WTC11 (cell line): Measurements from ENCODE around the gene TRAFD1. TPM values are rescaled to one million over a fixed set of nuclear protein-coding genes. Genes with fewer than 3 reads are reported as not detected.

Source experiments
- ATAC-seq: fragments of 200-7000 bp; cut with Tn5 transposase; 2 replicates; pipeline ENCODE4 v1.10.0; 2021; ENCODE audit warnings: mild to moderate bottlenecking, moderate library complexity
- CTCF ChIA-PET: fragments of 300-600 bp; sonication (Branson Sonifier 250); formaldehyde crosslinking; loops from one replicate; lab custom pipeline; 2021; ENCODE audit warnings: antibody characterized with exemption; lab: Charles Lee
- POLR2A ChIA-PET: fragments of 350-600 bp; sonication (Branson Sonifier 250); formaldehyde crosslinking; loops from one replicate; lab custom pipeline; 2021; ENCODE audit warnings: antibody characterized with exemption; lab: Charles Lee
- DNase-seq: peaks from one replicate; pipeline ENCODE4 v3.0.0; 2021; ENCODE audit warnings: low spot score
- H3K27ac Mint-ChIP-seq: 2 replicates; pipeline ENCODE4 v1.8.0; 2021; ENCODE audit warnings: mixed read lengths
- H3K27me3 Mint-ChIP-seq: 2 replicates; pipeline ENCODE4 v1.8.0; 2021; ENCODE audit warnings: low read depth, mild to moderate bottlenecking, moderate library complexity, mixed read lengths
- H3K36me3 Mint-ChIP-seq: 2 replicates; pipeline ENCODE4 v1.8.0; 2021; ENCODE audit warnings: mixed read lengths
- H3K4me1 Mint-ChIP-seq: 2 replicates; pipeline ENCODE4 v1.8.0; 2022; ENCODE audit warnings: mixed read lengths
- H3K4me3 Mint-ChIP-seq: 2 replicates; pipeline ENCODE4 v1.8.0; 2021; ENCODE audit warnings: mild to moderate bottlenecking, moderate library complexity, mixed read lengths
- H3K9me3 Mint-ChIP-seq: 2 replicates; pipeline ENCODE4 v1.8.0; 2021; ENCODE audit warnings: mixed read lengths
- ARID4B ChIP-seq: sonication (generic); formaldehyde crosslinking; IDR thresholded peaks from 2 replicates; pipeline ENCODE4 v1.8.0; 2023; ENCODE audit warnings: missing genetic modification reagents, mild to moderate bottlenecking, borderline replicate concordance
- CREM ChIP-seq: sonication (generic); formaldehyde crosslinking; IDR thresholded peaks from 2 replicates; pipeline ENCODE4 v1.8.1; 2022; ENCODE audit warnings: mild to moderate bottlenecking, missing genetic modification reagents, moderate library complexity
- E2F1 ChIP-seq: sonication (generic); formaldehyde crosslinking; IDR thresholded peaks from 2 replicates; pipeline ENCODE4 v1.8.0; 2022; ENCODE audit warnings: mild to moderate bottlenecking, missing genetic modification reagents
- E2F5 ChIP-seq: sonication (generic); formaldehyde crosslinking; IDR thresholded peaks from 2 replicates; pipeline ENCODE4 v1.8.1; 2022; ENCODE audit warnings: mild to moderate bottlenecking, moderate library complexity, missing genetic modification reagents
- GRHL2 ChIP-seq: fragments of 250-450 bp; sonication (Bioruptor Pico); IDR thresholded peaks from 2 replicates; pipeline ENCODE4 v1.8.0; 2022; ENCODE audit warnings: mild to moderate bottlenecking, moderate library complexity; ENCODE audit not compliant: insufficient replicate concordance, severe bottlenecking
- IRF2 ChIP-seq: sonication (generic); formaldehyde crosslinking; IDR thresholded peaks from 2 replicates; pipeline ENCODE4 v1.8.0; 2022; ENCODE audit warnings: low read depth, missing genetic modification reagents, borderline replicate concordance
- NR3C1 ChIP-seq: sonication (generic); formaldehyde crosslinking; conservative IDR thresholded peaks from 2 replicates; pipeline ENCODE4 v1.8.1; 2023; ENCODE audit warnings: low read depth, mild to moderate bottlenecking, missing genetic modification reagents
- PRDM15 ChIP-seq: sonication (generic); formaldehyde crosslinking; IDR thresholded peaks from 2 replicates; pipeline ENCODE4 v1.8.0; 2022; ENCODE audit warnings: missing genetic modification reagents
- RELA ChIP-seq: sonication (generic); formaldehyde crosslinking; IDR thresholded peaks from 2 replicates; pipeline ENCODE4 v1.8.1; 2022; ENCODE audit warnings: missing genetic modification reagents, mild to moderate bottlenecking, borderline replicate concordance
- SMAD3 ChIP-seq: sonication (generic); formaldehyde crosslinking; IDR thresholded peaks from 2 replicates; pipeline ENCODE4 v1.8.0; 2022; ENCODE audit warnings: missing genetic modification reagents, mild to moderate bottlenecking, borderline replicate concordance
- TEAD1 ChIP-seq: sonication (generic); formaldehyde crosslinking; IDR thresholded peaks from 2 replicates; pipeline ENCODE4 v1.8.0; 2022; ENCODE audit warnings: mild to moderate bottlenecking, missing genetic modification reagents
- USF1 ChIP-seq: sonication (generic); formaldehyde crosslinking; IDR thresholded peaks from 2 replicates; pipeline ENCODE4 v1.8.0; 2022; ENCODE audit warnings: mild to moderate bottlenecking, missing genetic modification reagents
- USF2 ChIP-seq: sonication (generic); formaldehyde crosslinking; IDR thresholded peaks from 2 replicates; pipeline ENCODE4 v1.8.1; 2023; ENCODE audit warnings: mild to moderate bottlenecking, missing genetic modification reagents, moderate library complexity
- ZBTB43 ChIP-seq: sonication (generic); formaldehyde crosslinking; IDR thresholded peaks from 2 replicates; pipeline ENCODE4 v1.8.1; 2023; ENCODE audit warnings: mild to moderate bottlenecking, missing genetic modification reagents
- ZNF317 ChIP-seq: sonication (generic); formaldehyde crosslinking; IDR thresholded peaks from 2 replicates; pipeline ENCODE4 v1.8.1; 2023; ENCODE audit warnings: low read depth, mild to moderate bottlenecking, moderate library complexity, missing genetic modification reagents, borderline replicate concordance
- ZNF416 ChIP-seq: fragments of 250-450 bp; sonication (Bioruptor Pico); IDR thresholded peaks from 2 replicates; pipeline ENCODE4 v1.9.0; 2021; ENCODE audit warnings: mild to moderate bottlenecking, inconsistent platforms
- ZNF425 ChIP-seq: fragments of 250-450 bp; sonication (Bioruptor Pico); conservative IDR thresholded peaks from 2 replicates; pipeline ENCODE4 v1.9.0; 2021; ENCODE audit warnings: mild to moderate bottlenecking
- total RNA-seq: library from RNA; stranded (reverse); gene quantifications from 3 replicates; pipeline ENCODE4 v1.2.3, GENCODE V29; 2021

The TRAFD1 gene
- total RNA-seq, 1 experiment from 2014 or later, result 25.1 TPM

GRCh38 chr12:112096667-112097066 lies 28.7 kb upstream of the TRAFD1 start:
- ATAC-seq (no peak), DNase-seq (no peak)
- no peaks in the 10 kb centered on the region for H3K27me3 Mint-ChIP-seq
- no peaks in the 10 kb centered on the region for H3K9me3 Mint-ChIP-seq
- 0 out of 2 replicates have a peak overlapping the region, but pooled peaks have one; percentile 17 for H3K27ac Mint-ChIP-seq
- no peak for TF ChIP-seq USF2
- TF ChIP-seq RELA (CRISPR knock-in tag), result no peak
- TF ChIP-seq E2F5, result no peak
- no peak for TF ChIP-seq ARID4B (CRISPR knock-in tag)
- no peak for TF ChIP-seq E2F1 (CRISPR knock-in tag)
- TF ChIP-seq ZNF317 (CRISPR knock-in tag), result no peak
- no peak for TF ChIP-seq GRHL2 (CRISPR knock-in tag)
- no peak for TF ChIP-seq IRF2 (CRISPR knock-in tag)
- TF ChIP-seq USF1 (CRISPR knock-in tag), result no peak
- no peak for TF ChIP-seq ZBTB43
- TF ChIP-seq ZNF416, result no peak
- no peak for TF ChIP-seq PRDM15 (CRISPR knock-in tag)
- TF ChIP-seq NR3C1 (CRISPR knock-in tag), result no peak
- no peak for TF ChIP-seq ZNF425 (CRISPR knock-in tag)
- TF ChIP-seq TEAD1 (CRISPR knock-in tag), result no peak
- no peak for TF ChIP-seq SMAD3 (CRISPR knock-in tag)
- no peak for TF ChIP-seq CREM (CRISPR knock-in tag)
- POLR2A ChIA-PET, result no interaction called here
- no peak overlapping the region for H3K4me3 Mint-ChIP-seq
- no peaks in the 10 kb centered on the region for H3K4me1 Mint-ChIP-seq
- H3K36me3 Mint-ChIP-seq, result peaks cover 44% of the 10 kb centered on the region
- CTCF ChIA-PET, result no interaction called here
